Measurements from ENCODE around the gene PCDHA4.
"Not testable (repeated sequence)": the region's sequence is repeated elsewhere in the genome, so short reads cannot be mapped to it uniquely, and the experiment has no call there.

The PCDHA4 gene

GRCh38 chr5:140827704-140828361 is 21.0 kb downstream of the PCDHA4 start, which contains the start of gene PCDHA6:
Gene PCDHA6 (plus strand): TSS chr5:140827960. CDS start chr5:140828092, 132 bp downstream.
- POLR2A ChIA-PET, result no interaction called here

GRCh38 chr5:140828362-140828737 is 21.5 kb downstream of the PCDHA4 start:
- POLR2A ChIA-PET, result no interaction called here
- TF ChIP-seq LEF1 (IDR thresholded peaks at IDR 0.05; ENCODE audit: borderline replicate concordance) (no peak), ARNT (IDR thresholded peaks at IDR 0.05) (no peak), FOXK2 (IDR thresholded peaks at IDR 0.05) (no peak), HDGF (IDR thresholded peaks at IDR 0.05; ENCODE audit: borderline replicate concordance) (no peak)
- CTCF ChIA-PET, result interaction anchor here (0.6 kb wide), 1 partner anchor 708 kb away, joined by 3 read pairs; no protein-coding TSS in a partner anchor
- no peak for DNase-seq (ENCODE audit: extremely low spot score)

More at GRCh38 chr5:140827704-140828361, 21.0 kb downstream of the PCDHA4 start, which contains the start of gene PCDHA6:
- CTCF ChIA-PET, result interaction anchor here (0.6 kb wide), 1 partner anchor 708 kb away, joined by 3 read pairs; no protein-coding TSS in a partner anchor
- no peak for TF ChIP-seq CTBP1 (IDR thresholded peaks at IDR 0.05; ENCODE audit: borderline replicate concordance)
- TF ChIP-seq ELF4 (IDR thresholded peaks at IDR 0.05), result no peak
- no peak for DNase-seq (ENCODE audit: extremely low spot score)

- DNase-seq (ENCODE audit: extremely low spot score); POLR2A ChIA-PET; CTCF ChIA-PET: not testable (repeated sequence)
Observed at GRCh38 chr5:140829511-140830501, 22.9 kb downstream of the PCDHA4 start.

GRCh38 chr5:140833993-140834392 is 27.1 kb downstream of the PCDHA4 start, which contains the start of gene PCDHA7:
Gene PCDHA7 (plus strand): TSS chr5:140834269. CDS start chr5:140834384, 115 bp downstream.
- ChIA-PET CTCF (no interaction called here), POLR2A (no interaction called here)
- TF ChIP-seq HDGF (IDR thresholded peaks at IDR 0.05; ENCODE audit: borderline replicate concordance) (no peak), ZNF384 (IDR thresholded peaks at IDR 0.05) (no peak), SUZ12 (IDR thresholded peaks at IDR 0.05) (no peak), CTBP1 (IDR thresholded peaks at IDR 0.05; ENCODE audit: borderline replicate concordance) (no peak), PKNOX1 (IDR thresholded peaks at IDR 0.05) (no peak), NFRKB (IDR thresholded peaks at IDR 0.05) (no peak), L3MBTL2 (conservative IDR thresholded peaks at IDR 0.05) (no peak), FOXK2 (IDR thresholded peaks at IDR 0.05) (no peak), FOXA1 (IDR thresholded peaks at IDR 0.05) (no peak), TARDBP (IDR thresholded peaks at IDR 0.05) (no peak), ELF4 (IDR thresholded peaks at IDR 0.05) (no peak)
- no peak for DNase-seq (ENCODE audit: extremely low spot score)

- DNase-seq (ENCODE audit: extremely low spot score); CTCF ChIA-PET; POLR2A ChIA-PET: not testable (repeated sequence)
Observed at GRCh38 chr5:140834439-140835008, 27.7 kb downstream of the PCDHA4 start.

GRCh38 chr5:140835622-140836510 is 29.0 kb downstream of the PCDHA4 start:
- no peak for DNase-seq (ENCODE audit: extremely low spot score)
- ChIA-PET CTCF (interaction anchor here (1.0 kb wide), 1 partner anchor 17 kb away, joined by 3 read pairs; no protein-coding TSS in a partner anchor), POLR2A (no interaction called here)
- TF ChIP-seq CTBP1 (IDR thresholded peaks at IDR 0.05; ENCODE audit: borderline replicate concordance) (no peak), HDGF (IDR thresholded peaks at IDR 0.05; ENCODE audit: borderline replicate concordance) (no peak)

GRCh38 chr5:140840978-140841962 is 34.4 kb downstream of the PCDHA4 start, which contains the start of gene PCDHA8:
Gene PCDHA8 (plus strand): TSS chr5:140841187. CDS start chr5:140841322, 135 bp downstream.
- CTCF ChIA-PET, result interaction anchor here (0.5 to 1.5 kb wide), 14 partner anchors 10 to 245 kb away, joined by 3 to 6 read pairs (median 3); partner anchors contain the start of genes PCDHA1, PCDHA10, PCDHA11 and PCDHA5
- POLR2A ChIA-PET, result interaction anchor here (0.8 kb wide), 1 partner anchor 199 kb away, joined by 3 read pairs; no protein-coding TSS in a partner anchor
- DNase-seq (ENCODE audit: extremely low spot score), result peak; percentile 43
- TF ChIP-seq TARDBP (IDR thresholded peaks at IDR 0.05), result no peak
- TF ChIP-seq L3MBTL2 (conservative IDR thresholded peaks at IDR 0.05), result no peak
- no peak for TF ChIP-seq SP1 (IDR thresholded peaks at IDR 0.05)
- TF ChIP-seq CTBP1 (IDR thresholded peaks at IDR 0.05; ENCODE audit: borderline replicate concordance), result no peak
- TF ChIP-seq PKNOX1 (IDR thresholded peaks at IDR 0.05), result no peak
- no peak for TF ChIP-seq BHLHE40 (IDR thresholded peaks at IDR 0.05; ENCODE audit: borderline replicate concordance)
- TF ChIP-seq ELF4 (IDR thresholded peaks at IDR 0.05), result no peak
- no peak for TF ChIP-seq ZNF384 (IDR thresholded peaks at IDR 0.05)
